Measurements from ENCODE around the gene THAP8.

The THAP8 gene

GRCh38 chr19:36084231-36085009 is 30.3 kb upstream of the THAP8 start:
- H3K9me3 ChIP-seq (replicated peaks; ENCODE audit: insufficient read depth, low read length), result no peaks in the 10 kb centered on the region
- H3K4me2 ChIP-seq (ENCODE audit: low read depth, low read length), result no peak overlapping the region
- H4K20me1 ChIP-seq (ENCODE audit: insufficient read depth, low read length), result no peaks in the 10 kb centered on the region
- no peaks in the 10 kb centered on the region for H3K79me2 ChIP-seq (ENCODE audit: low read length)
- no peak overlapping the region for H3K27ac ChIP-seq (ENCODE audit: low read length)
- H3K9ac ChIP-seq (ENCODE audit: low read length), result no peak overlapping the region
- no peak overlapping the region for H3K4me3 ChIP-seq (ENCODE audit: low read length)
- H3K27me3 ChIP-seq (replicated peaks; ENCODE audit: insufficient read depth, low read length), result no peaks in the 10 kb centered on the region
- DNase-seq, result no peak
- H3K4me1 ChIP-seq (ENCODE audit: low read length), result no peaks in the 10 kb centered on the region
- H3K36me3 ChIP-seq (replicated peaks; ENCODE audit: insufficient read depth, low read length), result peaks cover 7% of the 10 kb centered on the region; the same call in 1 of the 2 replicates
- no peak overlapping the region for H2AFZ ChIP-seq (ENCODE audit: low read length)
- H3K9me2 ChIP-seq (replicated peaks; ENCODE audit: insufficient read depth, low read length), result no peaks in the 10 kb centered on the region
- no peak for TF ChIP-seq CTCF (IDR thresholded peaks at IDR 0.05; ENCODE audit: low read length)
- TF ChIP-seq EZH2phosphoT487 (IDR thresholded peaks at IDR 0.05; ENCODE audit: low read length), result no peak
- no peak for TF ChIP-seq EZH2 (optimal IDR thresholded peaks at IDR 0.05; ENCODE audit: low read depth, low read length)
- H3F3A ChIP-seq (ENCODE audit: insufficient read depth, low read length), result no peaks in the 10 kb centered on the region

GRCh38 chr19:36082916-36083315 is 28.8 kb upstream of the THAP8 start:
- Histone ChIP-seq H3K9me3 (replicated peaks; ENCODE audit: insufficient read depth, low read length) (no peaks in the 10 kb centered on the region), H3K27ac (ENCODE audit: low read length) (no peak overlapping the region), H3K4me1 (ENCODE audit: low read length) (no peaks in the 10 kb centered on the region), H3K9me2 (replicated peaks; ENCODE audit: insufficient read depth, low read length) (no peaks in the 10 kb centered on the region), H3F3A (ENCODE audit: insufficient read depth, low read length) (no peaks in the 10 kb centered on the region), H4K20me1 (ENCODE audit: insufficient read depth, low read length) (no peaks in the 10 kb centered on the region), H3K9ac (ENCODE audit: low read length) (no peak overlapping the region), H3K79me2 (ENCODE audit: low read length) (no peaks in the 10 kb centered on the region), H3K36me3 (replicated peaks; ENCODE audit: insufficient read depth, low read length) (peaks cover 7% of the 10 kb centered on the region; the same call in 1 of the 2 replicates), H3K27me3 (replicated peaks; ENCODE audit: insufficient read depth, low read length) (no peaks in the 10 kb centered on the region), H2AFZ (ENCODE audit: low read length) (no peak overlapping the region), H3K4me3 (ENCODE audit: low read length) (no peak overlapping the region), H3K4me2 (ENCODE audit: low read depth, low read length) (no peak overlapping the region)
- DNase-seq, result no peak
- TF ChIP-seq EZH2 (optimal IDR thresholded peaks at IDR 0.05; ENCODE audit: low read depth, low read length) (no peak), EZH2phosphoT487 (IDR thresholded peaks at IDR 0.05; ENCODE audit: low read length) (no peak), CTCF (IDR thresholded peaks at IDR 0.05; ENCODE audit: low read length) (no peak)

GRCh38 chr19:36081894-36082293 is 27.8 kb upstream of the THAP8 start:
- Histone ChIP-seq H3K9me3 (replicated peaks; ENCODE audit: insufficient read depth, low read length) (no peaks in the 10 kb centered on the region), H3K4me2 (ENCODE audit: low read depth, low read length) (no peak overlapping the region), H3K9me2 (replicated peaks; ENCODE audit: insufficient read depth, low read length) (no peaks in the 10 kb centered on the region), H4K20me1 (ENCODE audit: insufficient read depth, low read length) (no peaks in the 10 kb centered on the region), H3K36me3 (replicated peaks; ENCODE audit: insufficient read depth, low read length) (peaks cover 7% of the 10 kb centered on the region; the same call in 1 of the 2 replicates), H3K79me2 (ENCODE audit: low read length) (no peaks in the 10 kb centered on the region), H3K27me3 (replicated peaks; ENCODE audit: insufficient read depth, low read length) (no peaks in the 10 kb centered on the region), H3F3A (ENCODE audit: insufficient read depth, low read length) (no peaks in the 10 kb centered on the region), H3K4me1 (ENCODE audit: low read length) (no peaks in the 10 kb centered on the region), H2AFZ (ENCODE audit: low read length) (no peak overlapping the region), H3K4me3 (ENCODE audit: low read length) (no peak overlapping the region), H3K9ac (ENCODE audit: low read length) (no peak overlapping the region), H3K27ac (ENCODE audit: low read length) (no peak overlapping the region)
- DNase-seq, result no peak
- TF ChIP-seq EZH2 (optimal IDR thresholded peaks at IDR 0.05; ENCODE audit: low read depth, low read length) (no peak), EZH2phosphoT487 (IDR thresholded peaks at IDR 0.05; ENCODE audit: low read length) (no peak), CTCF (IDR thresholded peaks at IDR 0.05; ENCODE audit: low read length) (no peak)
